HG03521 (cell line): ENCODE measurements around the gene NASP.

Experiments
- ATAC-seq: cut with Tn5 transposase; IDR thresholded peaks from one replicate; pipeline ENCODE4 v1.9.1; 2021; ENCODE audit warnings: mild to moderate bottlenecking, moderate library complexity; ENCODE audit not compliant: unreplicated experiment

NASP gene

GRCh38 chr1:45660336-45660735 is 76.5 kb downstream of the NASP start:
- no peak for ATAC-seq

GRCh38 chr1:45666836-45667235 is 83.0 kb downstream of the NASP start:
- no peak for ATAC-seq

- ATAC-seq = no peak
Measured at GRCh38 chr1:45667321-45668111, 83.7 kb downstream of the NASP start.
